CD14-positive monocyte (primary cell): ENCODE results near the gene L3MBTL3. TPM values are rescaled to one million over a fixed set of nuclear protein-coding genes. Genes with fewer than 3 reads are reported as not detected.

Experiments used
- DNase-seq, 3 donors: peaks; one replicate each; pipeline ENCODE4 v3.0.0-alpha.2; 2011 to 2022
- H2AFZ ChIP-seq: 2 replicates; pipeline ENCODE4 v1.6.0; 2012; ENCODE audit warnings: mild to moderate bottlenecking, low read depth, low read length, inconsistent platforms; ENCODE audit not compliant: insufficient read depth, poor library complexity, severe bottlenecking
- H3K27ac ChIP-seq, 2 donors: 1 replicate in 1 of 2; 2 replicates in 1 of 2; pipeline ENCODE4 v1.5.1; 2012 to 2013; ENCODE audit warnings: low read length in 2 of 2, control low read depth in 1 of 2, inconsistent platforms in 1 of 2, low read depth in 1 of 2, mild to moderate bottlenecking in 1 of 2
- H3K27me3 ChIP-seq, 2 donors: one replicate each; pipeline versions ENCODE4 v1.6.0 to v1.6.1; 2011 to 2013; ENCODE audit warnings: low read length in 2 of 2; ENCODE audit not compliant: control insufficient read depth in 2 of 2, insufficient read depth in 2 of 2
- H3K36me3 ChIP-seq, 2 donors: replicated peaks in 1 of 2; 1 replicate in 1 of 2; 2 replicates in 1 of 2; pipeline versions ENCODE4 v1.5.1 to v1.6.1; 2012 to 2013; ENCODE audit warnings: low read length in 2 of 2, control low read depth in 1 of 2, inconsistent platforms in 1 of 2, mild to moderate bottlenecking in 1 of 2; ENCODE audit not compliant: insufficient read depth in 2 of 2, control insufficient read depth in 1 of 2
- H3K4me1 ChIP-seq, 2 donors: 1 replicate in 1 of 2; 2 replicates in 1 of 2; pipeline versions ENCODE4 v1.5.1 to v1.6.1; 2012 to 2013; ENCODE audit warnings: low read length in 2 of 2, control low read depth in 1 of 2, inconsistent platforms in 1 of 2, mild to moderate bottlenecking in 1 of 2, moderate library complexity in 1 of 2; ENCODE audit not compliant: insufficient read depth in 2 of 2, control insufficient read depth in 1 of 2
- H3K4me2 ChIP-seq: replicated peaks from 2 replicates; pipeline ENCODE3; 2012; ENCODE audit warnings: low read length, moderate library complexity, mild to moderate bottlenecking; ENCODE audit not compliant: poor library complexity, severe bottlenecking; ENCODE audit errors: extremely low read depth
- H3K4me3 ChIP-seq, 3 experiments: fragments of 200-600 bp in 1 of 3; sonication (generic) in 1 of 3; replicated peaks in 1 of 3; 1 replicate in 2 of 3; 2 replicates in 1 of 3; pipeline ENCODE4 v1.5.1; 2011 to 2013; ENCODE audit warnings: low read length in 3 of 3, mild to moderate bottlenecking in 3 of 3, control low read depth in 2 of 3, low read depth in 2 of 3, inconsistent platforms in 1 of 3, moderate library complexity in 1 of 3
- H3K79me2 ChIP-seq: 2 replicates; pipeline ENCODE4 v1.6.0; 2012; ENCODE audit warnings: mild to moderate bottlenecking, control low read depth, inconsistent platforms, low read length, moderate library complexity; ENCODE audit not compliant: insufficient read depth
- H3K9ac ChIP-seq: 2 replicates; pipeline ENCODE4 v1.6.0; 2017; ENCODE audit warnings: low read length, mild to moderate bottlenecking; ENCODE audit not compliant: insufficient read depth, poor library complexity, severe bottlenecking
- H3K9me3 ChIP-seq, 2 donors: replicated peaks in 1 of 2; 1 replicate in 1 of 2; 2 replicates in 1 of 2; pipeline versions ENCODE4 v1.5.1 to v1.6.1; 2012 to 2013; ENCODE audit warnings: low read length in 2 of 2, control low read depth in 1 of 2; ENCODE audit not compliant: control insufficient read depth in 1 of 2, insufficient read depth in 1 of 2
- H4K20me1 ChIP-seq: 2 replicates; pipeline ENCODE4 v1.6.0; 2012; ENCODE audit warnings: mild to moderate bottlenecking, low read length, control low read depth, moderate library complexity; ENCODE audit not compliant: insufficient read depth
- H3K27ac Mint-ChIP-seq, 7 donors: one replicate each; pipeline ENCODE4 v1.8.0; 2020; ENCODE audit warnings: mild to moderate bottlenecking in 7 of 7, mixed read lengths in 7 of 7, moderate library complexity in 6 of 7, inconsistent platforms in 2 of 7
- H3K27me3 Mint-ChIP-seq, 3 donors: one replicate each; pipeline ENCODE4 v1.8.0; 2021 to 2022; ENCODE audit warnings: low read depth in 3 of 3, mild to moderate bottlenecking in 3 of 3, mixed read lengths in 3 of 3, moderate library complexity in 3 of 3, inconsistent platforms in 1 of 3
- H3K36me3 Mint-ChIP-seq, 2 donors: one replicate each; pipeline ENCODE4 v1.8.0; 2020; ENCODE audit warnings: mixed read lengths in 2 of 2, inconsistent platforms in 1 of 2, mild to moderate bottlenecking in 1 of 2
- H3K4me1 Mint-ChIP-seq: one replicate; pipeline ENCODE4 v1.8.0; 2020; ENCODE audit warnings: mild to moderate bottlenecking, mixed read lengths
- H3K4me3 Mint-ChIP-seq, 2 donors: one replicate each; pipeline ENCODE4 v1.8.0; 2020; ENCODE audit warnings: mild to moderate bottlenecking in 2 of 2, mixed read lengths in 2 of 2, moderate library complexity in 1 of 2
- H3K9me3 Mint-ChIP-seq, 7 donors: one replicate each; pipeline ENCODE4 v1.8.0; 2020 to 2022; ENCODE audit warnings: mixed read lengths in 7 of 7, mild to moderate bottlenecking in 6 of 7, moderate library complexity in 6 of 7, inconsistent platforms in 2 of 7
- WGBS: methylation state at CpG from one replicate; pipeline ENCODE4 v1.1.5; 2013; ENCODE audit warnings: missing lambda C conversion rate; ENCODE audit not compliant: insufficient coverage; 5-methylcytosine and 5-hydroxymethylcytosine counted together
- intact Hi-C, 2 donors: fragments of 100-400 bp; cut with micrococcal nuclease; formaldehyde crosslinking; loops; one replicate each; pipeline versions ENCODE4 v1.15.0 to v1.15.1; 2023
- polyA plus RNA-seq, 3 donors: library from polyadenylated mRNA; depleted of rRNA in 1 of 3; unstranded in 2 of 3; stranded (reverse) in 1 of 3; fragments of 300-500 nt in 2 of 3; fragments of >200 nt in 1 of 3; fragmentation: Illumina TruSeq in 2 of 3; gene quantifications; 1 replicate in 2 of 3; 2 replicates in 1 of 3; pipeline ENCODE4 v1.2.3, GENCODE V29; 2012 to 2021
- TF ChIP-seq, protein P1 (sequence below): fragments of 200-600 bp; IDR thresholded peaks from one replicate; pipeline ENCODE4 v1.8.0; 2022; ENCODE audit warnings: antibody characterized with exemption, mild to moderate bottlenecking

The L3MBTL3 gene
- polyA plus RNA-seq, 3 donors: 2.1 to 8.0 (median 3.7) TPM

DNA sequence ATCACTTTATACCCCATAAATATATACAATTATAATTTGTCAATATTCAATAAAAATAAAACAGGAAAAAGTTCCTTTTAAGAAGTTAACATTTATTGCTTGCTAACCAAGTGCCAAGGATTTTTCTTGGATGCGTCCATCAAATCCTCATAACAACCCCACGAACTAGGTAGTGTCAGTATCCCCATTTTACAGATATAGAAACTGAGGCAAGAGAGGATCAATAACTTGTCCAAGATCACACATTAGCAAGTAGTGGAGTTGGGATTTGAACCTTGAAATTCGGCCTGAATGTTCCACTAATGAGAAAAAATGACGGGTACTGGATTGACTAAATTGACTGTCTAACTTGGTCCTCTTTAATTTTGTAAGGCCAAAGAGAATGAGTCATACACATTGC is 5.7 kb upstream of the L3MBTL3 start:
- Mint-ChIP-seq H3K36me3 (no peaks in the 10 kb centered on the region), H3K27ac (no peak overlapping the region), H3K4me1 (peaks cover 3% of the 10 kb centered on the region), H3K9me3 (no peaks in the 10 kb centered on the region), H3K4me3 (no peak overlapping the region), H3K27me3 (peaks cover 1 to 9% (median 4%) of the 10 kb centered on the region in 3 donors)
- Histone ChIP-seq H3K4me2 (no peak overlapping the region), H3K4me3 (no peak overlapping the region), H3K27ac (no peak overlapping the region), H4K20me1 (no peaks in the 10 kb centered on the region), H2AFZ (no peak overlapping the region), H3K79me2 (no peaks in the 10 kb centered on the region), H3K4me1 (peaks cover 1 to 3% of the 10 kb centered on the region in 2 donors), H3K27me3 (no peaks in the 10 kb centered on the region), H3K36me3 (no peaks in the 10 kb centered on the region), H3K9ac (no peak overlapping the region), H3K9me3 (no peaks in the 10 kb centered on the region)
- intact Hi-C loops: no loop called here
- TF ChIP-seq, protein P1, sequence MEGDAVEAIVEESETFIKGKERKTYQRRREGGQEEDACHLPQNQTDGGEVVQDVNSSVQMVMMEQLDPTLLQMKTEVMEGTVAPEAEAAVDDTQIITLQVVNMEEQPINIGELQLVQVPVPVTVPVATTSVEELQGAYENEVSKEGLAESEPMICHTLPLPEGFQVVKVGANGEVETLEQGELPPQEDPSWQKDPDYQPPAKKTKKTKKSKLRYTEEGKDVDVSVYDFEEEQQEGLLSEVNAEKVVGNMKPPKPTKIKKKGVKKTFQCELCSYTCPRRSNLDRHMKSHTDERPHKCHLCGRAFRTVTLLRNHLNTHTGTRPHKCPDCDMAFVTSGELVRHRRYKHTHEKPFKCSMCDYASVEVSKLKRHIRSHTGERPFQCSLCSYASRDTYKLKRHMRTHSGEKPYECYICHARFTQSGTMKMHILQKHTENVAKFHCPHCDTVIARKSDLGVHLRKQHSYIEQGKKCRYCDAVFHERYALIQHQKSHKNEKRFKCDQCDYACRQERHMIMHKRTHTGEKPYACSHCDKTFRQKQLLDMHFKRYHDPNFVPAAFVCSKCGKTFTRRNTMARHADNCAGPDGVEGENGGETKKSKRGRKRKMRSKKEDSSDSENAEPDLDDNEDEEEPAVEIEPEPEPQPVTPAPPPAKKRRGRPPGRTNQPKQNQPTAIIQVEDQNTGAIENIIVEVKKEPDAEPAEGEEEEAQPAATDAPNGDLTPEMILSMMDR: no peak
- DNase-seq: no peak
- no CpG with 5 or more reads among the region's 4 CpGs for WGBS

DNA sequence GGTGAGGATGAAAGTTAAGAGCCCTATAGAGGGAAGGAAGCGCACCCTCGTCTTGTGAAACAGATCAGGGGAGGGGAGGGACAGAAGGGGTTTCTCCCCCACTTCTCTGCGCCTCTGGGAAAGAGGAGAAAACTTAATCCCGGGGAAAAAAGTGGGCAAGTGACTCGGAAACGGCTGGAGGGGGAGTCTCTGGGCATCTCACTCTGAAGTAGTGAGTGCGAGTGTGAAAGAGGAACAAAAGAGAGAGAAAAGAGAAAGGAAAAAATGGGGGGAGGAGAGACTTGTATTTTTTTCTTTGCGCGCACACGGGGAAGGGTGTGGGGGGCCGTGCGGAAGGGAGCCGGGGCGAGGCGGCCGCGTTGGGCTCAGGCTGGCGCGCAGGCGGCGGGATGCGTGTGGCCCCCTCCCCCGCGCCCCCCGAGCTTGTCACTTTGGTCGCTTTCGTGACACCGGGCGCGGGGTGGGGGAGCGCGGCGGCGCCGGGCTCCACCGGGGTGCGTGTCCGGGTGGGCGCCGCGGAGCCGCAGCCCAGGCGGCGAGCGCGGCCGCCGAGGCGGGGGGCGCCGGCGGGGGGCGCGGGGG is 454 bp downstream of the L3MBTL3 start:
- H3K27ac ChIP-seq: peak overlapping the region; percentile 72 to 91
- Mint-ChIP-seq H3K27me3 (peaks cover 0 to 3% (median 1%) of the 10 kb centered on the region in 3 donors), H3K4me1 (peaks cover 8% of the 10 kb centered on the region), H3K4me3 (peak overlapping the region; percentile 99 to 100), H3K9me3 (peaks cover 0 to 2% (median 0%) of the 10 kb centered on the region in 7 donors), H3K36me3 (peaks cover 10 to 15% of the 10 kb centered on the region in 2 donors), H3K27ac (peak overlapping the region; percentile 91 to 99 (median 96))
- under 1% methylated on average over 51 of the region's 54 CpGs for WGBS
- peaks cover 5% of the 10 kb centered on the region for H4K20me1 ChIP-seq
- H3K79me2 ChIP-seq: peaks cover 5% of the 10 kb centered on the region
- intact Hi-C loops: no loop called here
- H2AFZ ChIP-seq: peak overlapping the region; percentile 86
- peak overlapping the region; percentile 71 to 99 (median 97) for H3K4me3 ChIP-seq
- TF ChIP-seq, protein P1: no peak
- H3K4me1 ChIP-seq: peaks cover 7 to 11% of the 10 kb centered on the region in 2 donors
- H3K36me3 ChIP-seq: no peaks in the 10 kb centered on the region
- no peaks in the 10 kb centered on the region for H3K9me3 ChIP-seq
- DNase-seq: peak in 2 of 3 donors; percentile 31 to 32
- peak overlapping the region; percentile 81 for H3K9ac ChIP-seq
- H3K4me2 ChIP-seq: peak overlapping the region; percentile 90
- no peaks in the 10 kb centered on the region for H3K27me3 ChIP-seq
